Mesothelial cell of epicardium (in vitro differentiated cells): Measurements from ENCODE around the gene ZNF91. TPM values are rescaled to one million over a fixed set of nuclear protein-coding genes. Genes with fewer than 3 reads are reported as not detected.
"Not testable (repeated sequence)": the region's sequence is repeated elsewhere in the genome, so short reads cannot be mapped to it uniquely, and the experiment has no call there.

Experiments
- DNase-seq, 2 experiments: peaks; one replicate each; pipeline ENCODE4 v3.0.0; 2021; ENCODE audit warnings: low spot score in 2 of 2; ENCODE audit not compliant: unreplicated experiment in 2 of 2
- H3K27ac Mint-ChIP-seq: 2 replicates; pipeline ENCODE4 v1.8.0; 2021; ENCODE audit warnings: mixed read lengths
- H3K27me3 Mint-ChIP-seq: 2 replicates; pipeline ENCODE4 v1.8.0; 2021; ENCODE audit warnings: low read depth, mixed read lengths
- H3K36me3 Mint-ChIP-seq: 2 replicates; pipeline ENCODE4 v1.8.0; 2021; ENCODE audit warnings: mixed read lengths
- H3K4me1 Mint-ChIP-seq: 2 replicates; pipeline ENCODE4 v1.8.0; 2021; ENCODE audit warnings: mixed read lengths
- H3K4me3 Mint-ChIP-seq: 2 replicates; pipeline ENCODE4 v1.8.0; 2021; ENCODE audit warnings: mild to moderate bottlenecking, moderate library complexity, mixed read lengths
- H3K9me3 Mint-ChIP-seq: 2 replicates; pipeline ENCODE4 v1.8.0; 2021; ENCODE audit warnings: mixed read lengths
- CTCF ChIP-seq: fragments of 200-600 bp; sonication (generic); IDR thresholded peaks from one replicate; pipeline ENCODE4 v1.5.0; 2021; ENCODE audit warnings: antibody characterized with exemption; ENCODE audit not compliant: unreplicated experiment
- total RNA-seq: library from RNA; stranded (reverse); gene quantifications from 3 replicates; pipeline ENCODE4 v1.2.1, GENCODE V29; 2021

The ZNF91 gene
- total RNA-seq, 1 donor from 2014 or later, result 169 TPM

GRCh38 chr19:23345838-23346237 lies 49.4 kb downstream of the ZNF91 start:
- no peak overlapping the region for H3K27ac Mint-ChIP-seq
- no peaks in the 10 kb centered on the region for H3K27me3 Mint-ChIP-seq
- H3K4me1 Mint-ChIP-seq, result no peaks in the 10 kb centered on the region
- no peak for DNase-seq
- peak; percentile 24 for TF ChIP-seq CTCF
- H3K9me3 Mint-ChIP-seq, result peaks cover 85% of the 10 kb centered on the region
- peaks cover 92% of the 10 kb centered on the region for H3K36me3 Mint-ChIP-seq
- H3K4me3 Mint-ChIP-seq, result no peak overlapping the region

DNA sequence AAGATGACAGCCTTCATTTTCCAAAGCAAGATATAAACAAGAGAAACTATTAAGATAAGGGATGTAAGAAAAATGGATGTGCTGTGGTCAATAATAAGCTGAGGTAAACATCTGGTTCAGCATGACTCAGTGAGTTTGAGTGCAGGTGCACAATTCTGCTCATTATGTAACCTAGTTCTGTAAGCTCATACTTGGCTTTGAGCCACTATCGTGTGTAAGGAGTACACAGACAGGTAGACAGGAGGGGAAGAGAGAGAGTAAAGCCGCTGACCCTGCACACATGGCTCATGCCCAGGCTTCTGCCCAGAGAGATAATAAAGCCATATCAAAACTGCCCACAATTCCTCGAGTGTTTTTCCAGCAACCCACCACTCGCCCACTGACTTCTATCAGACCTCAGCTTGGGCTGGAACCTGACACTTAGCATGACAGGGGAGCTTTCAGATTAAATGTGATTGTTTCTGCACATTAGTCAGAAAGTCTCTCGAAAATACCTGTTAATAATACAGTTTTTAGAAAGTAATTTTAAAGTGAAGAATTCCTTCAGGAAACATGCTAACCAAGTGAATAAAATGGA lies 51.7 kb downstream of the ZNF91 start:
- peaks cover 87% of the 10 kb centered on the region for H3K36me3 Mint-ChIP-seq
- no peaks in the 10 kb centered on the region for H3K4me1 Mint-ChIP-seq
- H3K9me3 Mint-ChIP-seq, result peaks cover 82% of the 10 kb centered on the region
- no peaks in the 10 kb centered on the region for H3K27me3 Mint-ChIP-seq
- TF ChIP-seq CTCF, result no peak
- no peak overlapping the region for H3K4me3 Mint-ChIP-seq
- no peak overlapping the region for H3K27ac Mint-ChIP-seq
- no peak for DNase-seq

DNA sequence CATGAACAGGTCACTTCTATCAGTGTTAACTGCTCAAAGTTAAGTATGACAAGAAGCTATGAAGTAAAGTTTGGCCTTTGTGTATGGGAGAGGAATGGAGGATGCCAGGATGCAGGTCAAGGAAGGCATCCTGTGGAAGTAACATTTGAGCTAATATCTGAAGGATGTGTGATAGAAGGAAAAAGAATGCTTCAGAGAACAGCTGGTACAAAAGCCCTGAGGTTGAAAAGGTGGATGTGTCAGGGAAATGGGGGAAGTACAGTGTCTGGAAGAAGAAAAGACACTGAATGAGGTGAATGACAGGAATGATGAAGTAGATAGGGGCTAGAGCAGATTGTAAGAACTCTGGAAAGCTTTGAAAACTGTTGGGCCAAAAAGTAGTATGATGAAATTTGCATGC lies 67.1 kb downstream of the ZNF91 start:
- Mint-ChIP-seq H3K27ac (no peak overlapping the region), H3K9me3 (peaks cover 66% of the 10 kb centered on the region)
- TF ChIP-seq CTCF, result no peak

GRCh38 chr19:23321953-23322549 lies 73.2 kb downstream of the ZNF91 start:
- Mint-ChIP-seq H3K9me3 (peaks cover 72% of the 10 kb centered on the region), H3K4me3 (no peak overlapping the region), H3K27me3 (no peaks in the 10 kb centered on the region), H3K27ac (no peak overlapping the region), H3K4me1 (no peaks in the 10 kb centered on the region), H3K36me3 (peaks cover 39% of the 10 kb centered on the region)
- DNase-seq, result no peak
- no peak for TF ChIP-seq CTCF

More for the DNA sequence above, 67.1 kb downstream of the ZNF91 start:
- DNase-seq, result no peak
- Mint-ChIP-seq H3K4me1 (no peaks in the 10 kb centered on the region), H3K4me3 (no peak overlapping the region), H3K27me3 (no peaks in the 10 kb centered on the region), H3K36me3 (peaks cover 78% of the 10 kb centered on the region)

GRCh38 chr19:23321403-23321802 lies 73.9 kb downstream of the ZNF91 start:
- DNase-seq, H3K4me3 Mint-ChIP-seq, H3K4me1 Mint-ChIP-seq, H3K27me3 Mint-ChIP-seq, H3K27ac Mint-ChIP-seq: not testable (repeated sequence)
- Mint-ChIP-seq H3K9me3 (peaks cover 74% of the 10 kb centered on the region), H3K36me3 (peaks cover 38% of the 10 kb centered on the region)

- H3K36me3 Mint-ChIP-seq, result peaks cover 24% of the 10 kb centered on the region
- not testable (repeated sequence) for H3K4me3 Mint-ChIP-seq, H3K27ac Mint-ChIP-seq, H3K27me3 Mint-ChIP-seq, H3K4me1 Mint-ChIP-seq, DNase-seq
- peaks cover 68% of the 10 kb centered on the region for H3K9me3 Mint-ChIP-seq
These were observed 75.7 kb downstream of the ZNF91 start for GRCh38 chr19:23319571-23319970.

- H3K4me1 Mint-ChIP-seq, DNase-seq, H3K4me3 Mint-ChIP-seq, H3K27ac Mint-ChIP-seq, H3K27me3 Mint-ChIP-seq: not testable (repeated sequence)
- peaks cover 72% of the 10 kb centered on the region for H3K9me3 Mint-ChIP-seq
- peaks cover 19% of the 10 kb centered on the region for H3K36me3 Mint-ChIP-seq
These were observed 76.3 kb downstream of the ZNF91 start for GRCh38 chr19:23318941-23319340.
